Neural cell (in vitro differentiated cells): ENCODE measurements around the gene YY1. TPM values are rescaled to one million over a fixed set of nuclear protein-coding genes. Genes with fewer than 3 reads are reported as not detected.

Experiments used
- H2AFZ ChIP-seq: fragments of 200-600, 300-800 bp; sonication (generic), shearing (Covaris generic); 2 replicates; pipeline ENCODE4 v1.6.0; 2014; ENCODE audit warnings: low read depth, mild to moderate bottlenecking, antibody characterized with exemption, low read length, moderate library complexity
- H3F3A ChIP-seq: fragments of 200-600 bp; shearing (Covaris generic); 2 replicates; pipeline ENCODE4 v1.6.1; 2016; ENCODE audit warnings: mild to moderate bottlenecking, moderate library complexity, mixed read lengths, antibody characterized with exemption, low read length; ENCODE audit not compliant: insufficient read depth, poor library complexity, severe bottlenecking
- H3K27ac ChIP-seq: fragments of 200-600, 300-800 bp; sonication (generic), shearing (Covaris generic); 2 replicates; pipeline ENCODE4 v1.5.1; 2014; ENCODE audit warnings: mild to moderate bottlenecking, low read length, moderate library complexity
- H3K27me3 ChIP-seq: fragments of 300-800, 200-600 bp; sonication (generic), shearing (Covaris generic); 2 replicates; pipeline ENCODE4 v1.6.0; 2014; ENCODE audit warnings: mild to moderate bottlenecking, low read depth, low read length, moderate library complexity; ENCODE audit not compliant: insufficient read depth
- H3K36me3 ChIP-seq: fragments of 300-800, 200-600 bp; sonication (generic), shearing (Covaris generic); 2 replicates; pipeline ENCODE4 v1.5.1; 2014; ENCODE audit warnings: mild to moderate bottlenecking, antibody characterized with exemption, low read length, moderate library complexity; ENCODE audit not compliant: insufficient read depth
- H3K4me2 ChIP-seq: fragments of 300-800, 200-600 bp; sonication (generic), shearing (Covaris generic); 2 replicates; pipeline ENCODE4 v1.6.0; 2014; ENCODE audit warnings: mild to moderate bottlenecking, low read length
- H3K4me3 ChIP-seq: fragments of 300-800, 200-600 bp; sonication (generic), shearing (Covaris generic); 2 replicates; pipeline ENCODE4 v1.5.1; 2014; ENCODE audit warnings: mild to moderate bottlenecking, low read length, moderate library complexity
- H3K79me2 ChIP-seq: fragments of 200-600 bp; shearing (Covaris generic); replicated peaks from 2 replicates; pipeline ENCODE4 v1.6.0; 2014; ENCODE audit warnings: mild to moderate bottlenecking, low read length, moderate library complexity; ENCODE audit not compliant: insufficient read depth
- H3K9ac ChIP-seq: fragments of 300-800, 200-600 bp; sonication (generic), shearing (Covaris generic); 2 replicates; pipeline ENCODE4 v1.6.1; 2016; ENCODE audit warnings: mild to moderate bottlenecking, low read length, mixed read lengths
- H3K9me2 ChIP-seq: fragments of 200-600 bp; shearing (Covaris generic); 2 replicates; pipeline ENCODE4 v1.6.1; 2016; ENCODE audit warnings: mild to moderate bottlenecking, low read length, mixed read lengths; ENCODE audit not compliant: insufficient read depth
- H3K9me3 ChIP-seq: fragments of 200-600, 300-800 bp; sonication (generic), shearing (Covaris generic); 2 replicates; pipeline ENCODE4 v1.6.1; 2016; ENCODE audit warnings: mild to moderate bottlenecking, mixed run types, low read length, moderate library complexity, mixed read lengths
- H4K20me1 ChIP-seq: fragments of 200-600 bp; shearing (Covaris generic); 2 replicates; pipeline ENCODE4 v1.6.1; 2016; ENCODE audit warnings: mild to moderate bottlenecking, mixed run types; ENCODE audit not compliant: insufficient read depth
- EP300 ChIP-seq: fragments of 450-650 bp; conservative IDR thresholded peaks from 2 replicates; pipeline ENCODE4 v1.6.1; 2014; ENCODE audit warnings: antibody characterized with exemption, mild to moderate bottlenecking, moderate library complexity; ENCODE audit not compliant: poor library complexity, severe bottlenecking
- EZH2 ChIP-seq: fragments of 200-600, 300-800 bp; shearing (Covaris generic), sonication (generic); IDR thresholded peaks from 2 replicates; pipeline ENCODE4 v1.6.1; 2014; ENCODE audit warnings: antibody characterized with exemption, low read length, borderline replicate concordance, mild to moderate bottlenecking; ENCODE audit not compliant: insufficient read depth, poor library complexity, severe bottlenecking
- MXI1 ChIP-seq: fragments of 450-650 bp; conservative IDR thresholded peaks from 2 replicates; pipeline ENCODE4 v1.6.1; 2014; ENCODE audit warnings: antibody characterized with exemption, mild to moderate bottlenecking; ENCODE audit not compliant: poor library complexity, severe bottlenecking
- POLR2AphosphoS5 ChIP-seq: IDR thresholded peaks from 2 replicates; pipeline ENCODE4 v1.6.1; 2012
- RAD21 ChIP-seq: fragments of 450-650 bp; conservative IDR thresholded peaks from 2 replicates; pipeline ENCODE4 v1.6.1; 2014; ENCODE audit warnings: antibody characterized with exemption, mild to moderate bottlenecking, moderate library complexity
- SMC3 ChIP-seq: fragments of 450-650 bp; conservative IDR thresholded peaks from 2 replicates; pipeline ENCODE4 v1.6.1; 2014; ENCODE audit warnings: antibody characterized with exemption, mild to moderate bottlenecking, moderate library complexity; ENCODE audit not compliant: poor library complexity
- TAF1 ChIP-seq: IDR thresholded peaks from 2 replicates; pipeline ENCODE4 v1.6.1; 2012; ENCODE audit warnings: low read depth
- polyA plus RNA-seq: library from polyadenylated mRNA; depleted of rRNA; stranded (reverse); fragments of >200 nt; gene quantifications from 2 replicates; pipeline ENCODE4 v1.2.3, GENCODE V29; 2014
- TF ChIP-seq, protein P1 (sequence below): fragments of 450-650 bp; IDR thresholded peaks from 2 replicates; pipeline ENCODE4 v1.5.1; 2014; ENCODE audit warnings: antibody characterized with exemption, mild to moderate bottlenecking, moderate library complexity; ENCODE audit not compliant: poor library complexity, severe bottlenecking
- TF ChIP-seq, protein P2 (sequence below): IDR thresholded peaks from 2 replicates; pipeline ENCODE4 v1.6.1; 2012; ENCODE audit warnings: borderline replicate concordance

The YY1 gene
- polyA plus RNA-seq, 1 donor from 2014 or later, result 50.4 TPM

DNA sequence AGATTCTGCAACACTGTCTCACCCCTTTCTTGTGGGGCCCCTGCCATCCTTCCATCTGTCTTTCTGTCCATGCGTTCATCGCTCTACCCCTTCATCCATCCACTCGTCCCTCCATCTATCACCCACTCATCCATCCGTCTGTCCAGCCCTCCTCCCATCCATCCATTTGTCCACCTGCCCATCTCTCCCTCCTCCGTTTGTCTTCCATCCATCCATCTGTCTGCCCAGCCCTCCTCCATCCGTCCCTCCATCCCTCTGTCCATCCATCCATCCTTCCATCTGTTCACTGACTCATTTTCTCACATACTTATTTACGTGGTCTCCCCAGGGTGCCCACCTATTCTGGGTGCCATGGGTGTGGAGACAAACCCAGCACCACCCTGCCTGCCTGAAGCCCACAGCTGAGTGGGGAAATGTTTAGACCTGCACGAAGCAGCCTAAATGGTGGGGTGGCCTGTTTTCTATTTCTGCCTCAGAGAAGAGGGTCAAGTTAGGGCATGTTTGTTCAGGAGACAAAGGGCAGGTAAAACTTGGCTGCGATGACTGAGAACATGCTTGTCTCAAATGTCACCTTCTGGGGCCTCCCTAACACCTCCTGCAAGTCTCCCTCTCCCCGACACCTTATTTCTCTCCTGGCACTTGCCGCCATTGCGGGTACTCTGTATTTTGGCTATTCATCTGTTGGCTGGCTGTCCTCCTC, 81.4 kb downstream of the YY1 start:
- H3F3A ChIP-seq, result no peaks in the 10 kb centered on the region
- H3K27me3 ChIP-seq, result no peaks in the 10 kb centered on the region
- TF ChIP-seq RAD21, result no peak
- TF ChIP-seq, protein P1, sequence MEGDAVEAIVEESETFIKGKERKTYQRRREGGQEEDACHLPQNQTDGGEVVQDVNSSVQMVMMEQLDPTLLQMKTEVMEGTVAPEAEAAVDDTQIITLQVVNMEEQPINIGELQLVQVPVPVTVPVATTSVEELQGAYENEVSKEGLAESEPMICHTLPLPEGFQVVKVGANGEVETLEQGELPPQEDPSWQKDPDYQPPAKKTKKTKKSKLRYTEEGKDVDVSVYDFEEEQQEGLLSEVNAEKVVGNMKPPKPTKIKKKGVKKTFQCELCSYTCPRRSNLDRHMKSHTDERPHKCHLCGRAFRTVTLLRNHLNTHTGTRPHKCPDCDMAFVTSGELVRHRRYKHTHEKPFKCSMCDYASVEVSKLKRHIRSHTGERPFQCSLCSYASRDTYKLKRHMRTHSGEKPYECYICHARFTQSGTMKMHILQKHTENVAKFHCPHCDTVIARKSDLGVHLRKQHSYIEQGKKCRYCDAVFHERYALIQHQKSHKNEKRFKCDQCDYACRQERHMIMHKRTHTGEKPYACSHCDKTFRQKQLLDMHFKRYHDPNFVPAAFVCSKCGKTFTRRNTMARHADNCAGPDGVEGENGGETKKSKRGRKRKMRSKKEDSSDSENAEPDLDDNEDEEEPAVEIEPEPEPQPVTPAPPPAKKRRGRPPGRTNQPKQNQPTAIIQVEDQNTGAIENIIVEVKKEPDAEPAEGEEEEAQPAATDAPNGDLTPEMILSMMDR, result no peak
- no peak for TF ChIP-seq EZH2
- no peak overlapping the region for H2AFZ ChIP-seq
- no peak overlapping the region for H3K4me2 ChIP-seq
- no peaks in the 10 kb centered on the region for H4K20me1 ChIP-seq
- no peaks in the 10 kb centered on the region for H3K36me3 ChIP-seq
- no peaks in the 10 kb centered on the region for H3K9me3 ChIP-seq
- no peak overlapping the region for H3K9ac ChIP-seq
- no peak overlapping the region for H3K27ac ChIP-seq
- no peak overlapping the region for H3K4me3 ChIP-seq
- no peaks in the 10 kb centered on the region for H3K9me2 ChIP-seq
- H3K79me2 ChIP-seq, result no peaks in the 10 kb centered on the region

DNA sequence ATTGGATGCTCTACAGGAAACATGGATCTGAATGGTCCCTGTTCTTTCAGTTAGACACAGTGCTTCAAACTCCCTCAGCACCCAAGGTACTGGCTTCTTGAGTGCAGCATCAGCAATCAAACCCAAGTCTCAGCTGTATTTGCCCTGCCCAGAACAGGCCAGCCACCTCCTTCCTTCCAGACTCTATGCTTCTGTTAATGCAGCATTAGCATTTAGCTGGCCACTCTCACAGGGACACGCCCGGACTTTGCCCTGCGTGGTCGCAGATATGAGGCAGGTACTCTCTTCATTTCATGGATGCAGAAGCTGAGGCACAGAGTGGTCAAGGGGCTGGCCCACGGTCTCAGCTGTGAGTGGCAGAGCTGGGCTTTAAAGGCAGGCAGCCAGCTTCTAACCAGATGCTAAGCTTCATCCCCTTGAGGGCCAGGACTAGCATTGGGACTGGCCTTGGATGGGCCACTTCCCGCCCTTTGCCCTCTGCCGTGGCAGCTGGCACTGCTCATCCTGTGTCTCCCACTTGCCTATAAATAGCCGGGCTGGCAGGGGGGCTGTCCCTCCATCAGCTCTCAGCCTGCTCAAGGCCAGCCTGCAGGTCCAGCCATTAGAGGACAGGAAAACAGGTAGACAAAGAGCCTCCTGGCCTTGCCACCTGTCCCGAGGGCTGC, 82.7 kb downstream of the YY1 start:
- Histone ChIP-seq H3K27ac (no peak overlapping the region), H3K9me3 (no peaks in the 10 kb centered on the region), H2AFZ (no peak overlapping the region), H3K4me3 (no peak overlapping the region), H3K4me2 (no peak overlapping the region), H3F3A (no peaks in the 10 kb centered on the region), H3K9me2 (no peaks in the 10 kb centered on the region), H3K36me3 (no peaks in the 10 kb centered on the region), H3K27me3 (no peaks in the 10 kb centered on the region), H3K9ac (no peak overlapping the region), H4K20me1 (no peaks in the 10 kb centered on the region), H3K79me2 (no peaks in the 10 kb centered on the region)
- TF ChIP-seq EZH2 (no peak), RAD21 (no peak), TAF1 (no peak), EP300 (no peak), MXI1 (no peak), SMC3 (no peak), POLR2AphosphoS5 (no peak)
- TF ChIP-seq, protein P2, sequence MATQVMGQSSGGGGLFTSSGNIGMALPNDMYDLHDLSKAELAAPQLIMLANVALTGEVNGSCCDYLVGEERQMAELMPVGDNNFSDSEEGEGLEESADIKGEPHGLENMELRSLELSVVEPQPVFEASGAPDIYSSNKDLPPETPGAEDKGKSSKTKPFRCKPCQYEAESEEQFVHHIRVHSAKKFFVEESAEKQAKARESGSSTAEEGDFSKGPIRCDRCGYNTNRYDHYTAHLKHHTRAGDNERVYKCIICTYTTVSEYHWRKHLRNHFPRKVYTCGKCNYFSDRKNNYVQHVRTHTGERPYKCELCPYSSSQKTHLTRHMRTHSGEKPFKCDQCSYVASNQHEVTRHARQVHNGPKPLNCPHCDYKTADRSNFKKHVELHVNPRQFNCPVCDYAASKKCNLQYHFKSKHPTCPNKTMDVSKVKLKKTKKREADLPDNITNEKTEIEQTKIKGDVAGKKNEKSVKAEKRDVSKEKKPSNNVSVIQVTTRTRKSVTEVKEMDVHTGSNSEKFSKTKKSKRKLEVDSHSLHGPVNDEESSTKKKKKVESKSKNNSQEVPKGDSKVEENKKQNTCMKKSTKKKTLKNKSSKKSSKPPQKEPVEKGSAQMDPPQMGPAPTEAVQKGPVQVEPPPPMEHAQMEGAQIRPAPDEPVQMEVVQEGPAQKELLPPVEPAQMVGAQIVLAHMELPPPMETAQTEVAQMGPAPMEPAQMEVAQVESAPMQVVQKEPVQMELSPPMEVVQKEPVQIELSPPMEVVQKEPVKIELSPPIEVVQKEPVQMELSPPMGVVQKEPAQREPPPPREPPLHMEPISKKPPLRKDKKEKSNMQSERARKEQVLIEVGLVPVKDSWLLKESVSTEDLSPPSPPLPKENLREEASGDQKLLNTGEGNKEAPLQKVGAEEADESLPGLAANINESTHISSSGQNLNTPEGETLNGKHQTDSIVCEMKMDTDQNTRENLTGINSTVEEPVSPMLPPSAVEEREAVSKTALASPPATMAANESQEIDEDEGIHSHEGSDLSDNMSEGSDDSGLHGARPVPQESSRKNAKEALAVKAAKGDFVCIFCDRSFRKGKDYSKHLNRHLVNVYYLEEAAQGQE, result no peak
- TF ChIP-seq, protein P1, result no peak
